ENCODE results near the gene MMP12. TPM values are rescaled to one million over a fixed set of nuclear protein-coding genes. Genes with fewer than 3 reads are reported as not detected.

MMP12 gene
- 0.21 TPM for polyA plus RNA-seq (2013, experiment 1 of 2)
- 0.14 TPM for polyA plus RNA-seq (2013, experiment 2 of 2)

- no peaks in the 10 kb centered on the region for H3K79me2 ChIP-seq (ENCODE audit: control insufficient read depth, insufficient read depth, low read length)
- H4K5ac ChIP-seq (ENCODE audit: low read length), result no peak within 1 kb of the TSS
- no peak within 1 kb of the TSS for H3K18ac ChIP-seq (ENCODE audit: low read length)
- no peak within 1 kb of the TSS for H3K56ac ChIP-seq (ENCODE audit: low read length)
- H3K4ac ChIP-seq (ENCODE audit: low read depth, low read length), result no peak within 1 kb of the TSS
- no peak for DNase-seq
- H3K4me2 ChIP-seq (ENCODE audit: low read length), result no peak within 1 kb of the TSS
- H3K79me1 ChIP-seq (ENCODE audit: low read length), result no peaks in the 10 kb centered on the region
- H3K4me1 ChIP-seq (ENCODE audit: control insufficient read depth, low read depth, low read length), result no peaks in the 10 kb centered on the region
- H2BK120ac ChIP-seq (ENCODE audit: low read depth, low read length), result no peak within 1 kb of the TSS
- no peak within 1 kb of the TSS for H3K23ac ChIP-seq (ENCODE audit: low read length)
- no peaks in the 10 kb centered on the region for H3K27me3 ChIP-seq (ENCODE audit: insufficient read depth, low read length, poor library complexity)
- H2AK5ac ChIP-seq (ENCODE audit: low read length), result no peak within 1 kb of the TSS
- no peak within 1 kb of the TSS for H4K8ac ChIP-seq (ENCODE audit: low read depth, low read length)
- no peak within 1 kb of the TSS for H2BK15ac ChIP-seq (replicated peaks; ENCODE audit: low read depth)
- H3K36me3 ChIP-seq (ENCODE audit: control insufficient read depth, insufficient read depth, low read length), result no peaks in the 10 kb centered on the region
- WGBS (ENCODE audit: extremely low coverage, insufficient coverage, low lambda C conversion rate), result no CpG with 5 or more reads among the region's 4 CpGs
- no peak within 1 kb of the TSS for H2BK5ac ChIP-seq (ENCODE audit: low read length)
- H3K27ac ChIP-seq (ENCODE audit: low read depth, low read length), result no peak within 1 kb of the TSS
- H3K4me3 ChIP-seq (ENCODE audit: low read length), result no peak within 1 kb of the TSS
- no peak within 1 kb of the TSS for H3K9ac ChIP-seq (ENCODE audit: low read length)
Measured at GRCh38 chr11:102874852-102875251, at the start of gene MMP12. MMP12 (minus strand) TSS chr11:102874982; CDS start chr11:102874937, 45 bp downstream.

GRCh38 chr11:102921587-102922220, 46.9 kb upstream of the MMP12 start:
- no CpG with 5 or more reads among the region's 3 CpGs for WGBS (ENCODE audit: extremely low coverage, insufficient coverage, low lambda C conversion rate)
- Histone ChIP-seq H3K79me2 (ENCODE audit: control insufficient read depth, insufficient read depth, low read length) (no peaks in the 10 kb centered on the region), H2AK5ac (ENCODE audit: low read length) (no peak overlapping the region), H4K5ac (ENCODE audit: low read length) (no peak overlapping the region), H2BK15ac (replicated peaks; ENCODE audit: low read depth) (no peak overlapping the region), H3K79me1 (ENCODE audit: low read length) (no peaks in the 10 kb centered on the region), H3K36me3 (ENCODE audit: control insufficient read depth, insufficient read depth, low read length) (no peaks in the 10 kb centered on the region), H3K23ac (ENCODE audit: low read length) (no peak overlapping the region), H2BK5ac (ENCODE audit: low read length) (no peak overlapping the region), H2BK120ac (ENCODE audit: low read depth, low read length) (no peak overlapping the region), H3K27me3 (ENCODE audit: insufficient read depth, low read length, poor library complexity) (no peaks in the 10 kb centered on the region), H3K18ac (ENCODE audit: low read length) (no peak overlapping the region), H3K27ac (ENCODE audit: low read depth, low read length) (no peak overlapping the region), H3K4me1 (ENCODE audit: control insufficient read depth, low read depth, low read length) (no peaks in the 10 kb centered on the region), H3K9ac (ENCODE audit: low read length) (no peak overlapping the region), H3K56ac (ENCODE audit: low read length) (no peak overlapping the region), H4K8ac (ENCODE audit: low read depth, low read length) (peak overlapping the region; percentile 56), H3K4me2 (ENCODE audit: low read length) (no peak overlapping the region), H3K4ac (ENCODE audit: low read depth, low read length) (no peak overlapping the region), H3K4me3 (ENCODE audit: low read length) (no peak overlapping the region)
- DNase-seq, result no peak

GRCh38 chr11:102920118-102920684, 45.4 kb upstream of the MMP12 start:
- no peak overlapping the region for H3K18ac ChIP-seq (ENCODE audit: low read length)
- H3K4me3 ChIP-seq (ENCODE audit: low read length), result no peak overlapping the region
- no peak for DNase-seq
- no peaks in the 10 kb centered on the region for H3K27me3 ChIP-seq (ENCODE audit: insufficient read depth, low read length, poor library complexity)
- no peak overlapping the region for H3K56ac ChIP-seq (ENCODE audit: low read length)
- no peak overlapping the region for H3K27ac ChIP-seq (ENCODE audit: low read depth, low read length)
- H2BK120ac ChIP-seq (ENCODE audit: low read depth, low read length), result no peak overlapping the region
- H3K79me1 ChIP-seq (ENCODE audit: low read length), result no peaks in the 10 kb centered on the region
- WGBS (ENCODE audit: extremely low coverage, insufficient coverage, low lambda C conversion rate), result no CpG with 5 or more reads among the region's 13 CpGs
- no peak overlapping the region for H3K23ac ChIP-seq (ENCODE audit: low read length)
- H3K9ac ChIP-seq (ENCODE audit: low read length), result no peak overlapping the region
- H2BK15ac ChIP-seq (replicated peaks; ENCODE audit: low read depth), result no peak overlapping the region
- no peak overlapping the region for H4K8ac ChIP-seq (ENCODE audit: low read depth, low read length)
- H3K4ac ChIP-seq (ENCODE audit: low read depth, low read length), result no peak overlapping the region
- no peaks in the 10 kb centered on the region for H3K36me3 ChIP-seq (ENCODE audit: control insufficient read depth, insufficient read depth, low read length)
- no peak overlapping the region for H2AK5ac ChIP-seq (ENCODE audit: low read length)
- H3K4me1 ChIP-seq (ENCODE audit: control insufficient read depth, low read depth, low read length), result no peaks in the 10 kb centered on the region
- H2BK5ac ChIP-seq (ENCODE audit: low read length), result no peak overlapping the region
- no peak overlapping the region for H3K4me2 ChIP-seq (ENCODE audit: low read length)
- no peaks in the 10 kb centered on the region for H3K79me2 ChIP-seq (ENCODE audit: control insufficient read depth, insufficient read depth, low read length)
- no peak overlapping the region for H4K5ac ChIP-seq (ENCODE audit: low read length)

- Histone ChIP-seq H3K79me1 (ENCODE audit: low read length) (no peaks in the 10 kb centered on the region), H2AK5ac (ENCODE audit: low read length) (no peak overlapping the region)
- DNase-seq, result no peak
Measured at GRCh38 chr11:102915044-102915375, 40.2 kb upstream of the MMP12 start.

GRCh38 chr11:102914238-102915043, 39.7 kb upstream of the MMP12 start:
- H3K23ac ChIP-seq (ENCODE audit: low read length), result no peak overlapping the region
- peaks cover 2% of the 10 kb centered on the region for H3K4me1 ChIP-seq (ENCODE audit: control insufficient read depth, low read depth, low read length)
- no peaks in the 10 kb centered on the region for H3K79me1 ChIP-seq (ENCODE audit: low read length)
- no CpG with 5 or more reads among the region's 3 CpGs for WGBS (ENCODE audit: extremely low coverage, insufficient coverage, low lambda C conversion rate)
- H3K79me2 ChIP-seq (ENCODE audit: control insufficient read depth, insufficient read depth, low read length), result no peaks in the 10 kb centered on the region
- H4K8ac ChIP-seq (ENCODE audit: low read depth, low read length), result no peak overlapping the region
- H3K27me3 ChIP-seq (ENCODE audit: insufficient read depth, low read length, poor library complexity), result no peaks in the 10 kb centered on the region
- DNase-seq, result peak; percentile 83
- peak overlapping the region; percentile 92 for H2BK15ac ChIP-seq (replicated peaks; ENCODE audit: low read depth)
- peak overlapping the region; percentile 80 for H3K18ac ChIP-seq (ENCODE audit: low read length)
- no peaks in the 10 kb centered on the region for H3K36me3 ChIP-seq (ENCODE audit: control insufficient read depth, insufficient read depth, low read length)
- H3K4me2 ChIP-seq (ENCODE audit: low read length), result no peak overlapping the region
- H2BK120ac ChIP-seq (ENCODE audit: low read depth, low read length), result peak overlapping the region; percentile 29
- H3K9ac ChIP-seq (ENCODE audit: low read length), result no peak overlapping the region
- H3K27ac ChIP-seq (ENCODE audit: low read depth, low read length), result no peak overlapping the region
- no peak overlapping the region for H3K56ac ChIP-seq (ENCODE audit: low read length)
- no peak overlapping the region for H4K5ac ChIP-seq (ENCODE audit: low read length)
- H2AK5ac ChIP-seq (ENCODE audit: low read length), result no peak overlapping the region
- peak overlapping the region; percentile 17 for H2BK5ac ChIP-seq (ENCODE audit: low read length)
- H3K4ac ChIP-seq (ENCODE audit: low read depth, low read length), result peak overlapping the region; percentile 59
- H3K4me3 ChIP-seq (ENCODE audit: low read length), result no peak overlapping the region

More at GRCh38 chr11:102915044-102915375, 40.2 kb upstream of the MMP12 start:
- Histone ChIP-seq H3K23ac (ENCODE audit: low read length) (no peak overlapping the region), H3K56ac (ENCODE audit: low read length) (no peak overlapping the region), H2BK120ac (ENCODE audit: low read depth, low read length) (no peak overlapping the region), H3K4ac (ENCODE audit: low read depth, low read length) (no peak overlapping the region), H2BK15ac (replicated peaks; ENCODE audit: low read depth) (peak overlapping the region; percentile 85), H3K18ac (ENCODE audit: low read length) (no peak overlapping the region), H3K27ac (ENCODE audit: low read depth, low read length) (no peak overlapping the region), H4K5ac (ENCODE audit: low read length) (no peak overlapping the region), H3K79me2 (ENCODE audit: control insufficient read depth, insufficient read depth, low read length) (no peaks in the 10 kb centered on the region), H3K4me1 (ENCODE audit: control insufficient read depth, low read depth, low read length) (peaks cover 2% of the 10 kb centered on the region), H3K9ac (ENCODE audit: low read length) (no peak overlapping the region), H3K4me2 (ENCODE audit: low read length) (no peak overlapping the region), H4K8ac (ENCODE audit: low read depth, low read length) (no peak overlapping the region), H3K4me3 (ENCODE audit: low read length) (no peak overlapping the region), H2BK5ac (ENCODE audit: low read length) (no peak overlapping the region), H3K36me3 (ENCODE audit: control insufficient read depth, insufficient read depth, low read length) (no peaks in the 10 kb centered on the region), H3K27me3 (ENCODE audit: insufficient read depth, low read length, poor library complexity) (no peaks in the 10 kb centered on the region)

Measured in mesendoderm (in vitro differentiated cells).